ENCODE data around the gene DNAL1. TPM values are rescaled to one million over a fixed set of nuclear protein-coding genes. Genes with fewer than 3 reads are reported as not detected.

Gene DNAL1
- total and polyA plus RNA-seq, 10 of the 15 experiments (the other 5 are each of a cell fraction or from before 2014, with no cell fraction given) = 2.4 to 18.2 (median 7.4) TPM

- TF ChIP-seq DPF2 (IDR thresholded peaks at IDR 0.05) (peak; percentile 65; the same call in 1 of the 2 replicates), BACH1 (IDR thresholded peaks at IDR 0.05; ENCODE audit: borderline replicate concordance) (peak; percentile 93), HDAC2 (IDR thresholded peaks at IDR 0.05) (peak; percentile 60; the same call in 1 of the 2 replicates), ZBED1 (IDR thresholded peaks at IDR 0.05; ENCODE audit: borderline replicate concordance) (no peak), RELB (IDR thresholded peaks at IDR 0.05; ENCODE audit: low read depth) (0 out of 2 replicates have a peak, but pooled peaks have one; percentile 22), JUNB (IDR thresholded peaks at IDR 0.05) (no peak), ELK1 (IDR thresholded peaks at IDR 0.05; ENCODE audit: low read depth, low read length) (no peak), NR2F1 (conservative IDR thresholded peaks at IDR 0.05) (0 out of 2 replicates have a peak, but pooled peaks have one; percentile 15), GATAD2B (conservative IDR thresholded peaks at IDR 0.05; ENCODE audit: low read depth) (peak; percentile 98), ZNF687 (IDR thresholded peaks at IDR 0.05) (peak; percentile 87), MYB (IDR thresholded peaks at IDR 0.05; ENCODE audit: borderline replicate concordance, low read depth, low read length) (no peak)
Measured at GRCh38 chr14:73612339-73613045, 32.3 kb upstream of the DNAL1 start, which contains the start of gene ACOT6 (continued).

All from GM12878 (cell line).